Bronchial epithelial cell (primary cell): ENCODE measurements around the gene TSR3. TPM values are rescaled to one million over a fixed set of nuclear protein-coding genes. Genes with fewer than 3 reads are reported as not detected.
A peak's percentile ranks its signal among the peaks of the same experiment; 100 is the strongest.

Experiments used
- DNase-seq: peaks from one replicate; pipeline ENCODE4 v3.0.0-alpha.2; 2010; ENCODE audit warnings: low read depth
- FAIRE-seq: peaks from 2 replicates; lab custom pipeline; 2011; peaks lifted over from hg19 to GRCh38; lab: Jason Lieb, UNC
- H3K27me3 ChIP-seq: 2 replicates; pipeline ENCODE4 v1.5.1; 2011; ENCODE audit warnings: low read length; ENCODE audit not compliant: control insufficient read depth, insufficient read depth
- H3K36me3 ChIP-seq: 2 replicates; pipeline ENCODE4 v1.5.1; 2011; ENCODE audit warnings: low read length; ENCODE audit not compliant: control insufficient read depth, insufficient read depth
- H3K4me3 ChIP-seq: 2 replicates; pipeline ENCODE4 v1.5.1; 2011; ENCODE audit warnings: mild to moderate bottlenecking, low read depth, low read length, control low read depth
- CTCF ChIP-seq: IDR thresholded peaks from 2 replicates; pipeline ENCODE4 v1.5.1; 2011; ENCODE audit warnings: mild to moderate bottlenecking, moderate library complexity, low read length, control low read depth, inconsistent platforms; ENCODE audit not compliant: insufficient read depth, severe bottlenecking
- total RNA-seq: library from RNA; depleted of rRNA; stranded (reverse); fragments of >200 nt; gene quantifications from 2 replicates; pipeline ENCODE4 v1.2.1, GENCODE V29; 2014

Gene TSR3
- total RNA-seq, 1 donor from 2014 or later, result 117 TPM

- no peak overlapping the region for H3K4me3 ChIP-seq
- TF ChIP-seq CTCF, result no peak
- peaks cover 20% of the 10 kb centered on the region for H3K27me3 ChIP-seq
- DNase-seq (no peak), FAIRE-seq (no peak)
- H3K36me3 ChIP-seq, result no peaks in the 10 kb centered on the region
These were observed 12.6 kb downstream of the TSR3 start for GRCh38 chr16:1338855-1339675.

GRCh38 chr16:1338119-1338730 is 13.5 kb downstream of the TSR3 start:
- Histone ChIP-seq H3K36me3 (no peaks in the 10 kb centered on the region), H3K27me3 (peaks cover 24% of the 10 kb centered on the region), H3K4me3 (no peak overlapping the region)
- TF ChIP-seq CTCF, result peak; percentile 69
- FAIRE-seq (no peak), DNase-seq (no peak)

GRCh38 chr16:1337486-1337885 is 14.2 kb downstream of the TSR3 start:
- TF ChIP-seq CTCF, result no peak
- Histone ChIP-seq H3K36me3 (no peaks in the 10 kb centered on the region), H3K27me3 (peaks cover 31% of the 10 kb centered on the region), H3K4me3 (no peak overlapping the region)
- no peak for FAIRE-seq
- DNase-seq, result no peak

- TF ChIP-seq CTCF, result no peak
These were observed 15.1 kb downstream of the TSR3 start for GRCh38 chr16:1336619-1337018.

GRCh38 chr16:1335996-1336395 is 15.7 kb downstream of the TSR3 start:
- no peak for TF ChIP-seq CTCF
- Histone ChIP-seq H3K36me3 (no peaks in the 10 kb centered on the region), H3K4me3 (no peak overlapping the region), H3K27me3 (peaks cover 36% of the 10 kb centered on the region)
- DNase-seq, result no peak
- no peak for FAIRE-seq

More at GRCh38 chr16:1336619-1337018, 15.1 kb downstream of the TSR3 start:
- H3K27me3 ChIP-seq, result peaks cover 36% of the 10 kb centered on the region
- no peaks in the 10 kb centered on the region for H3K36me3 ChIP-seq
- no peak for DNase-seq
- FAIRE-seq, result no peak
- H3K4me3 ChIP-seq, result no peak overlapping the region
